ENCODE measurements around the gene LTBP1.

The LTBP1 gene

DNA sequence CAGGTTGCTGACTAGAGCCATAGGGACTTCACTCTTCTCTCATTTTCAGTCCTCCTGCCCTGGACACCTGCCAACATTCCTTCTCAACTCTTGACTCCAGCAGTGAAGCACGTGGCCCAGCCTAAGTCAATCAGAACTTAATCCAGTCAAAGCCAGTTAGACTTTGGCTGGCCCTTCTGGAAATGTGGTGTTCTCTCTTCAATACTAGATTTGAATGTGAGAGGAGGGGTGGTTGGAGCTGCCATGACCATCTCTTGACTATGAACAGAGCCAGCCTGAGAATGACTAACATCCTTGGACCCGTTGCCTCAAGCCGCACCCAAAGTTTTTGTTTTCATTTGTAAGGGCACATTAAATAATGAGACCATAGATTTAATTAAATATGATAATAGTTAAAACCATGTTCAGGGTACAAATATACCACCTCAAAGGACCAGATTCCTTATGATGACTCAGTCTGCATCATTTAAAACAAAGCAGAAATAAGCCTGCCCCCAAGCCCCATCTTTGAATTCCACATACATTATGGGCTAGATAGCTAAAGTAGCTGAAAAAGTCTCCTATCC lies 480.0 kb downstream of the LTBP1 start:
- TF ChIP-seq EP300 (IDR thresholded peaks at IDR 0.05; ENCODE audit: borderline replicate concordance) (no peak), NFIC (IDR thresholded peaks at IDR 0.05) (peak; percentile 56; the same call in 1 of the 2 replicates), ZBTB7A (IDR thresholded peaks at IDR 0.05; ENCODE audit: low read depth) (no peak), RAD21 (IDR thresholded peaks at IDR 0.05; ENCODE audit: low read depth) (no peak), TAF1 (IDR thresholded peaks at IDR 0.05; ENCODE audit: low read depth) (no peak), YY1 (IDR thresholded peaks at IDR 0.05; ENCODE audit: low read depth) (no peak), CREB1 (IDR thresholded peaks at IDR 0.05; ENCODE audit: low read depth) (no peak), FOXM1 (IDR thresholded peaks at IDR 0.05; ENCODE audit: borderline replicate concordance, low read depth) (no peak), TEAD4 (IDR thresholded peaks at IDR 0.05) (no peak), EGR1 (IDR thresholded peaks at IDR 0.05) (no peak)
- TF ChIP-seq, protein P1, sequence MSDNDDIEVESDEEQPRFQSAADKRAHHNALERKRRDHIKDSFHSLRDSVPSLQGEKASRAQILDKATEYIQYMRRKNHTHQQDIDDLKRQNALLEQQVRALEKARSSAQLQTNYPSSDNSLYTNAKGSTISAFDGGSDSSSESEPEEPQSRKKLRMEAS (IDR thresholded peaks at IDR 0.05): peak; percentile 74
- TF ChIP-seq, protein P2, sequence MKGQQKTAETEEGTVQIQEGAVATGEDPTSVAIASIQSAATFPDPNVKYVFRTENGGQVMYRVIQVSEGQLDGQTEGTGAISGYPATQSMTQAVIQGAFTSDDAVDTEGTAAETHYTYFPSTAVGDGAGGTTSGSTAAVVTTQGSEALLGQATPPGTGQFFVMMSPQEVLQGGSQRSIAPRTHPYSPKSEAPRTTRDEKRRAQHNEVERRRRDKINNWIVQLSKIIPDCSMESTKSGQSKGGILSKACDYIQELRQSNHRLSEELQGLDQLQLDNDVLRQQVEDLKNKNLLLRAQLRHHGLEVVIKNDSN (IDR thresholded peaks at IDR 0.05): peak; percentile 70

DNA sequence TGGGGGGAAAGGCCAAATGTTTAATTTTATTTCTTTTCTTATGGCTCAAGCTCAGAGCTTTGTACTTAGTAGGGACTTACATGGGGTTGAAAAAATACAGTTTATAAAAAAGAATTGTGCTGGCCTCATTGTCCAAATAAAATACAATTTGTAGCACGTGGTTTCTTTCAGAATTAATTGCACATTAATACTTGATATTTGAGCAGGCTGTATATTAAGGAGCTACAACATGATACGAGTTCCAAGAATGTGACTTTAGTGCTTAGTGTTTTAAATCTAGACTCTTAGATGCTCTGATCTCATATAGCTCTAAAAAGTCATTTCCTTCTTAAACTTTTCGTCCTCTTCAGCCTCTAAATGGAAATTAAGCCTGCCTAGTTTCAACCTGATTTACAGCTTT lies 483.3 kb downstream of the LTBP1 start:
- TF ChIP-seq NFIC (IDR thresholded peaks at IDR 0.05) (no peak), CREB1 (IDR thresholded peaks at IDR 0.05; ENCODE audit: low read depth) (no peak), YY1 (IDR thresholded peaks at IDR 0.05; ENCODE audit: low read depth) (no peak), EP300 (IDR thresholded peaks at IDR 0.05; ENCODE audit: borderline replicate concordance) (no peak), EGR1 (IDR thresholded peaks at IDR 0.05) (no peak), TCF12 (IDR thresholded peaks at IDR 0.05; ENCODE audit: low read depth) (no peak), FOXM1 (IDR thresholded peaks at IDR 0.05; ENCODE audit: borderline replicate concordance, low read depth) (no peak), ZBTB7A (IDR thresholded peaks at IDR 0.05; ENCODE audit: low read depth) (no peak), TAF1 (IDR thresholded peaks at IDR 0.05; ENCODE audit: low read depth) (no peak), CEBPB (IDR thresholded peaks at IDR 0.05) (no peak), TEAD4 (IDR thresholded peaks at IDR 0.05) (no peak)
- TF ChIP-seq, protein P1 (IDR thresholded peaks at IDR 0.05): no peak
- TF ChIP-seq, protein P3, sequence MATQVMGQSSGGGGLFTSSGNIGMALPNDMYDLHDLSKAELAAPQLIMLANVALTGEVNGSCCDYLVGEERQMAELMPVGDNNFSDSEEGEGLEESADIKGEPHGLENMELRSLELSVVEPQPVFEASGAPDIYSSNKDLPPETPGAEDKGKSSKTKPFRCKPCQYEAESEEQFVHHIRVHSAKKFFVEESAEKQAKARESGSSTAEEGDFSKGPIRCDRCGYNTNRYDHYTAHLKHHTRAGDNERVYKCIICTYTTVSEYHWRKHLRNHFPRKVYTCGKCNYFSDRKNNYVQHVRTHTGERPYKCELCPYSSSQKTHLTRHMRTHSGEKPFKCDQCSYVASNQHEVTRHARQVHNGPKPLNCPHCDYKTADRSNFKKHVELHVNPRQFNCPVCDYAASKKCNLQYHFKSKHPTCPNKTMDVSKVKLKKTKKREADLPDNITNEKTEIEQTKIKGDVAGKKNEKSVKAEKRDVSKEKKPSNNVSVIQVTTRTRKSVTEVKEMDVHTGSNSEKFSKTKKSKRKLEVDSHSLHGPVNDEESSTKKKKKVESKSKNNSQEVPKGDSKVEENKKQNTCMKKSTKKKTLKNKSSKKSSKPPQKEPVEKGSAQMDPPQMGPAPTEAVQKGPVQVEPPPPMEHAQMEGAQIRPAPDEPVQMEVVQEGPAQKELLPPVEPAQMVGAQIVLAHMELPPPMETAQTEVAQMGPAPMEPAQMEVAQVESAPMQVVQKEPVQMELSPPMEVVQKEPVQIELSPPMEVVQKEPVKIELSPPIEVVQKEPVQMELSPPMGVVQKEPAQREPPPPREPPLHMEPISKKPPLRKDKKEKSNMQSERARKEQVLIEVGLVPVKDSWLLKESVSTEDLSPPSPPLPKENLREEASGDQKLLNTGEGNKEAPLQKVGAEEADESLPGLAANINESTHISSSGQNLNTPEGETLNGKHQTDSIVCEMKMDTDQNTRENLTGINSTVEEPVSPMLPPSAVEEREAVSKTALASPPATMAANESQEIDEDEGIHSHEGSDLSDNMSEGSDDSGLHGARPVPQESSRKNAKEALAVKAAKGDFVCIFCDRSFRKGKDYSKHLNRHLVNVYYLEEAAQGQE (IDR thresholded peaks at IDR 0.05; ENCODE audit: low read depth): no peak
- TF ChIP-seq, protein P2 (IDR thresholded peaks at IDR 0.05): no peak

DNA sequence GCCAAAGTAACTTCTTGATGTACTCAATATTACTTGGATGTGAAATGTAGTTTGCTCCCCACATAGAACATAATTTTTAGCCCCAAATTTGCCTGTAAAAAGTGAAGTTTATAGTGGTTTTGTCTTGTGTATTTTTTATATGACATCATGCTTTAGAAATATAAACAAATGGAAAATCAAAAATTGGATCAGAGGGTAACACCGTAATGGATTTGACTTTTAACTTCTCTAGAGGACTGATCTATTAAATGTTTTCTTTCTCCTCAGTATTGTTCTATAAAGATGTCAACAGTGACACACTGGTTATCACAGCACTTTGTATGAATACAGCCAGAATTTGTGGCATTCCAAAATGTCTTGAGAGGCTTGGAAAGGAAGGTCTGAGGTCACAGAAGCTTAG lies 484.1 kb downstream of the LTBP1 start:
- no peak for TF ChIP-seq FOXM1 (IDR thresholded peaks at IDR 0.05; ENCODE audit: borderline replicate concordance, low read depth)
- TF ChIP-seq ZBTB7A (IDR thresholded peaks at IDR 0.05; ENCODE audit: low read depth): no peak
- TF ChIP-seq CREB1 (IDR thresholded peaks at IDR 0.05; ENCODE audit: low read depth): no peak
- no peak for TF ChIP-seq TEAD4 (IDR thresholded peaks at IDR 0.05)
- TF ChIP-seq EP300 (IDR thresholded peaks at IDR 0.05; ENCODE audit: borderline replicate concordance): no peak
- no peak for TF ChIP-seq NFIC (IDR thresholded peaks at IDR 0.05)
- TF ChIP-seq, protein P2 (IDR thresholded peaks at IDR 0.05): no peak

DNA sequence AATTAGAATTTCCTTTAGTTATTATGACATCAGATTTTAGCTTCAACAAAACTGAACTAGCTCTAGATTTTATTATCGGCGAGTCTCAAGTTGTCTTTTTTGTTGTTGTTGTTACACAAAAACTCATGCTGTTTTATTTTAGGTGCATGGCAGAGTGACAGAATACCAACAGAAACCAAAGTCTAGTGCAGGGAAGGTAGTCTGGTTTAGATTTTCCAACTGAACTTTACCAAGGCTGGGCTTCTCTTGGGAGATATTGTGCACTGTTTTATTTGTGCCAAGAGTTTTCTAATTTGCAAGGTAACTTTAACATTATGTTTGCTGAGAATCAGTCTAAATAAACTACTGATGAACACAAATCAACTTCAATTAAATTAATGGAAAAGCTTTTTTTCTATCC lies 486.1 kb downstream of the LTBP1 start:
- TF ChIP-seq, protein P1 (IDR thresholded peaks at IDR 0.05): no peak
- TF ChIP-seq RAD21 (IDR thresholded peaks at IDR 0.05; ENCODE audit: low read depth): no peak
- TF ChIP-seq NFIC (IDR thresholded peaks at IDR 0.05): no peak
- no peak for TF ChIP-seq CEBPB (IDR thresholded peaks at IDR 0.05)
- no peak for TF ChIP-seq TCF12 (IDR thresholded peaks at IDR 0.05; ENCODE audit: low read depth)
- no peak for TF ChIP-seq EP300 (IDR thresholded peaks at IDR 0.05; ENCODE audit: borderline replicate concordance)
- TF ChIP-seq, protein P2 (IDR thresholded peaks at IDR 0.05): no peak
- no peak for TF ChIP-seq EGR1 (IDR thresholded peaks at IDR 0.05)
- TF ChIP-seq, protein P3 (IDR thresholded peaks at IDR 0.05; ENCODE audit: low read depth): no peak
- no peak for TF ChIP-seq TEAD4 (IDR thresholded peaks at IDR 0.05)
- TF ChIP-seq TAF1 (IDR thresholded peaks at IDR 0.05; ENCODE audit: low read depth): no peak
- no peak for TF ChIP-seq ZBTB7A (IDR thresholded peaks at IDR 0.05; ENCODE audit: low read depth)
- TF ChIP-seq FOXM1 (IDR thresholded peaks at IDR 0.05; ENCODE audit: borderline replicate concordance, low read depth): no peak
- no peak for TF ChIP-seq CREB1 (IDR thresholded peaks at IDR 0.05; ENCODE audit: low read depth)
- no peak for TF ChIP-seq YY1 (IDR thresholded peaks at IDR 0.05; ENCODE audit: low read depth)

Measured in Ishikawa (cell line).